Measurements from ENCODE around the gene PRR5L.

PRR5L gene

GRCh38 chr11:36295926-36296325 lies at the start of gene PRR5L:
TSS of gene PRR5L (plus strand) at chr11:36296288. CDS start at chr11:36401122, 104,834 bp downstream.
- DNase-seq (ENCODE audit: low read depth, low spot score), result no peak

GRCh38 chr11:36247493-36247892 lies 48.6 kb upstream of the PRR5L start:
- DNase-seq (ENCODE audit: low read depth, low spot score), result no peak

- DNase-seq (ENCODE audit: low read depth, low spot score), result no peak
Observed at GRCh38 chr11:36248436-36248835, 47.7 kb upstream of the PRR5L start.

GRCh38 chr11:36249246-36249645 lies 46.8 kb upstream of the PRR5L start:
- peak; percentile 71 for DNase-seq (ENCODE audit: low read depth, low spot score)

GRCh38 chr11:36251823-36252222 lies 44.3 kb upstream of the PRR5L start:
- no peak for DNase-seq (ENCODE audit: low read depth, low spot score)

GRCh38 chr11:36253238-36253637 lies 42.9 kb upstream of the PRR5L start:
- no peak for DNase-seq (ENCODE audit: low read depth, low spot score)

- no peak for DNase-seq (ENCODE audit: low read depth, low spot score)
Observed at GRCh38 chr11:36254713-36255112, 41.4 kb upstream of the PRR5L start.

- DNase-seq (ENCODE audit: low read depth, low spot score), result peak; percentile 29
Observed at GRCh38 chr11:36257351-36257750, 38.7 kb upstream of the PRR5L start.

- DNase-seq (ENCODE audit: low read depth, low spot score), result peak; percentile 87
Observed at GRCh38 chr11:36258730-36259360, 37.2 kb upstream of the PRR5L start.

GRCh38 chr11:36261094-36261493 lies 35.0 kb upstream of the PRR5L start:
- DNase-seq (ENCODE audit: low read depth, low spot score), result no peak

- DNase-seq (ENCODE audit: low read depth, low spot score), result no peak
Observed at GRCh38 chr11:36264011-36264972, 31.8 kb upstream of the PRR5L start.

GRCh38 chr11:36264973-36265344 lies 31.1 kb upstream of the PRR5L start:
- DNase-seq (ENCODE audit: low read depth, low spot score), result no peak

- DNase-seq (ENCODE audit: low read depth, low spot score), result peak; percentile 79
Observed at GRCh38 chr11:36265793-36266628, 30.1 kb upstream of the PRR5L start.

GRCh38 chr11:36266767-36267166 lies 29.3 kb upstream of the PRR5L start:
- no peak for DNase-seq (ENCODE audit: low read depth, low spot score)

GRCh38 chr11:36268337-36268985 lies 27.6 kb upstream of the PRR5L start:
- no peak for DNase-seq (ENCODE audit: low read depth, low spot score)

- no peak for DNase-seq (ENCODE audit: low read depth, low spot score)
Observed at GRCh38 chr11:36270701-36271100, 25.4 kb upstream of the PRR5L start.

GRCh38 chr11:36271794-36272407 lies 24.2 kb upstream of the PRR5L start:
- DNase-seq (ENCODE audit: low read depth, low spot score), result no peak

GRCh38 chr11:36273110-36273509 lies 23.0 kb upstream of the PRR5L start:
- DNase-seq (ENCODE audit: low read depth, low spot score), result no peak

GRCh38 chr11:36274414-36274813 lies 21.7 kb upstream of the PRR5L start:
- no peak for DNase-seq (ENCODE audit: low read depth, low spot score)

GRCh38 chr11:36278531-36279282 lies 17.4 kb upstream of the PRR5L start:
- DNase-seq (ENCODE audit: low read depth, low spot score), result peak; percentile 48
